ENCODE results near the gene UTS2R. TPM values are rescaled to one million over a fixed set of nuclear protein-coding genes. Genes with fewer than 3 reads are reported as not detected.

Gene UTS2R
- total RNA-seq, 4 donors from 2014 or later: not detected

DNA sequence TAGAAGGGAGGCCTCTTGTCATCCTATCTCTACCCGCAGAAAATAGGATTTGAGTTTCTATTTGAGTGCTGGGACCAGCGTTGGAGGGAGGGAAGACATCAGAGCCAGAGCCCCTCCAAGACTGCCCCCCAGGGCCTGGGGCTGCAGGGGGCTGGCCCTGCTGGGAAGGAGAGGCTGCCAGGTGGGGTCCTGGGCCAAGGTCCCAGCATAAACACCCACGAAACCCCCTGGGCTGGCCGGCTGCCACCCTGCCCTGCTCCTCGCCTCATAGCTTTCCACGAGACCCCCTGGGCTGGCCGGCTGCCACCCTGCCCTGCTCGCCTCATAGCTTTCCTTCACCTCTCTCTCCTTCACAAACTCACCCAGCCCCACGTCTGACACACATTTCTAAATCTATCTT is 23.1 kb upstream of the UTS2R start:
- peaks cover 3 to 12% (median 7%) of the 10 kb centered on the region in 4 donors for H3K4me1 ChIP-seq
- peaks cover 0 to 17% (median 0%) of the 10 kb centered on the region in 4 donors for H3K27me3 ChIP-seq
- no peak overlapping the region for H3K4me3 ChIP-seq
- intact Hi-C loops (cut with DNase I): no loop called here
- no peak for DNase-seq (ENCODE audit: extremely low spot score)
- no peak overlapping the region for H3K27ac ChIP-seq (replicated peaks in 1 of 4)
- TF ChIP-seq EP300 (IDR thresholded peaks at IDR 0.05) (no peak), POLR2A (IDR thresholded peaks at IDR 0.05; ENCODE audit: low read depth) (no peak), POLR2AphosphoS5 (IDR thresholded peaks at IDR 0.05) (no peak)
- TF ChIP-seq, protein P1, sequence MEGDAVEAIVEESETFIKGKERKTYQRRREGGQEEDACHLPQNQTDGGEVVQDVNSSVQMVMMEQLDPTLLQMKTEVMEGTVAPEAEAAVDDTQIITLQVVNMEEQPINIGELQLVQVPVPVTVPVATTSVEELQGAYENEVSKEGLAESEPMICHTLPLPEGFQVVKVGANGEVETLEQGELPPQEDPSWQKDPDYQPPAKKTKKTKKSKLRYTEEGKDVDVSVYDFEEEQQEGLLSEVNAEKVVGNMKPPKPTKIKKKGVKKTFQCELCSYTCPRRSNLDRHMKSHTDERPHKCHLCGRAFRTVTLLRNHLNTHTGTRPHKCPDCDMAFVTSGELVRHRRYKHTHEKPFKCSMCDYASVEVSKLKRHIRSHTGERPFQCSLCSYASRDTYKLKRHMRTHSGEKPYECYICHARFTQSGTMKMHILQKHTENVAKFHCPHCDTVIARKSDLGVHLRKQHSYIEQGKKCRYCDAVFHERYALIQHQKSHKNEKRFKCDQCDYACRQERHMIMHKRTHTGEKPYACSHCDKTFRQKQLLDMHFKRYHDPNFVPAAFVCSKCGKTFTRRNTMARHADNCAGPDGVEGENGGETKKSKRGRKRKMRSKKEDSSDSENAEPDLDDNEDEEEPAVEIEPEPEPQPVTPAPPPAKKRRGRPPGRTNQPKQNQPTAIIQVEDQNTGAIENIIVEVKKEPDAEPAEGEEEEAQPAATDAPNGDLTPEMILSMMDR (IDR thresholded peaks at IDR 0.05): no peak
- no peaks in the 10 kb centered on the region for H3K9me3 ChIP-seq
- WGBS: 68% methylated on average over 9 of the region's 9 CpGs
- H3K36me3 ChIP-seq: no peaks in the 10 kb centered on the region

DNA sequence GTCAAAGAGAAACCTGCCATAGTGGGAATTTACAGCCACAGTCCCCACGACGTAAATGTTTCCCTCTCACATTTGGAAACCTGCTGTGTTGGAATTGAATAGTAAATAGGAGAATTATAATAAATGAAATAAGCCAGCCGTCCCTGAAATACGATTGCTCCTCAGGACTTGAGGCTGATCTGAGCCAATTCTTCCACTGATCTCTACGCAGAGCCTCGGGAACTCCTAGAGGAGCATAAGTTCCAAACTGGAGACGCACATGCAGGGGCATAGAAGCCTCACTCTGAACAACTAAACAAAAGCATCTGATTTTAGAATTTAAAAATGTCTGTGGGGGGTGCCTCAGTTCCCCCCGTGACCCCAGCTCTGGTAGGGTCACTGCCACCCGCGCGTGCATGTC is 22.7 kb upstream of the UTS2R start:
- TF ChIP-seq, protein P1 (IDR thresholded peaks at IDR 0.05): no peak
- intact Hi-C loops (cut with DNase I): no loop called here
- H3K4me3 ChIP-seq: no peak overlapping the region
- no peaks in the 10 kb centered on the region for H3K9me3 ChIP-seq
- no peak overlapping the region for H3K27ac ChIP-seq (replicated peaks in 1 of 4)
- no peak for DNase-seq (ENCODE audit: extremely low spot score)
- no peaks in the 10 kb centered on the region for H3K36me3 ChIP-seq
- peaks cover 0 to 17% (median 0%) of the 10 kb centered on the region in 4 donors for H3K27me3 ChIP-seq
- 56% methylated on average over 11 of the region's 11 CpGs for WGBS
- H3K4me1 ChIP-seq: peaks cover 3 to 12% (median 7%) of the 10 kb centered on the region in 4 donors

DNA sequence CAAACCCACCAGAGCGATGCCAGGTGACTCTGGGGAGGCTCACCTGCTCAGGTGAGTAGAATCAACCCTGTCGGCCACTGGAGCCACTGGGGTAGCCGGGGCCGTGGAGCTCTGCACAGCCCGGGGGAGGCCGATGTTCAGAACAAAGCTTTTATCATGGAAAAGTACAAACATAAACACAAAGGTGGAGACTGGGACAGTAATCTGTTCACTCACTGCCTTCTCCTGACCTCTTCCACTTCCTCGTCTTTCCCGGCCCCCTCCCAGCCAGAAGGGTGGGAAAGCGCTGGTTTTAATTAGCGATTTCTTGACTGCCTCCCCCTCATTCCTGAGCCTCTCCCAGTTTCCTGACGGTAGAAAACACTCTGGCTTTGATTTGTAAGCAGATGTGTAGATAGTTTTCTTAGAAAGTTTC is 22.3 kb upstream of the UTS2R start:
- 47% methylated on average over 10 of the region's 11 CpGs for WGBS
- no peaks in the 10 kb centered on the region for H3K9me3 ChIP-seq
- no peak for TF ChIP-seq EP300 (IDR thresholded peaks at IDR 0.05)
- no peak for TF ChIP-seq POLR2AphosphoS5 (IDR thresholded peaks at IDR 0.05)
- TF ChIP-seq, protein P1 (IDR thresholded peaks at IDR 0.05): no peak
- TF ChIP-seq POLR2A (IDR thresholded peaks at IDR 0.05; ENCODE audit: low read depth): no peak

DNA sequence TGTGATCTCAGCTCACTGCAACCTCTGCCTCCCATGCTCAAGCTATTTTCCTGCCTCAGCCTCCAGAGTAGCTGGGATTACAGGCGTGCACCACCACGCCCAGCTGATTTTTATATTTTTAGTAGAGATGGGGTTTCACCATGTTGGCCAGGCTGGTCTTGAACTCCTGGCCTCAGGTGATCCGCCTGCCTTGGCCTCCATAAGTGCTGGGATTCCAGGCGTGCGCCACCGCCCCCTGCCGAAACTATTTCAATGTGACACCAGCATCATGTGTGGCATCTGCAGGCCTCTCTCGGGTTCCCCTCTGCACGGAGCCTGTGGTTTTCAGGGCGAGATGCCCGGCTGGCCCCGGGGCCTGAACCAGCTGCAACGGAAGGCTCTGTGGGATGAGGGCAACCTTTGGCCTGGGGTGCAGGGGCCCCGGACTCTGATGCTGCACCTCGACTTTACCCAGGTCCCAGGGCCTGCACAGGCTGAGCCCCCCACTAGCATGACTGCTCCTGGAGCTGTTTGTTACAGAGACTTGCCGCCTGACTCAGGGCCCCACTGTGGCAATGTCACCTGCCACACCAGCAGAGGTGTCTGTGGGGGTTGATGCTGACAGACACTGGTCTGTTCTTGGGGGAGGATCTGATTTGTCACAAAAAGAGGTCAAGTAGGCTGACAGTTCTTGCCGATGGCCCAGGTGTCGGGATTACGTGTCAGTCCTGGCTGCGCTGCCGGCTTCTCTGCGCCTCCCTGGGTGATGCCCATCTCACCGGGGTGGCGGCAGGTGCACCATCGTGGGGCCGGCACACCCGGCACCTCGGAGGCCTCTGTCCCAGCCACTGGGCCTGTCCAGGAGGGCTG is 21.2 kb upstream of the UTS2R start:
- 87% methylated on average over 8 of the region's 28 CpGs for WGBS
- Histone ChIP-seq H3K9me3 (no peaks in the 10 kb centered on the region), H3K4me1 (peaks cover 4 to 12% (median 7%) of the 10 kb centered on the region in 4 donors), H3K27ac (replicated peaks in 1 of 4) (no peak overlapping the region), H3K36me3 (no peaks in the 10 kb centered on the region), H3K4me3 (no peak overlapping the region), H3K27me3 (peaks cover 0 to 17% (median 0%) of the 10 kb centered on the region in 4 donors)
- intact Hi-C loops (cut with DNase I): loop anchor here (5.0 kb wide), 2 partner anchors 202 to 427 kb away; no protein-coding TSS in a partner anchor
- TF ChIP-seq POLR2A (IDR thresholded peaks at IDR 0.05; ENCODE audit: low read depth) (no peak), POLR2AphosphoS5 (IDR thresholded peaks at IDR 0.05) (no peak), EP300 (IDR thresholded peaks at IDR 0.05) (no peak)
- TF ChIP-seq, protein P1 (IDR thresholded peaks at IDR 0.05): no peak
- DNase-seq (ENCODE audit: extremely low spot score): no peak

More for the DNA sequence above, 22.3 kb upstream of the UTS2R start:
- H3K27ac ChIP-seq (replicated peaks in 1 of 4): no peak overlapping the region
- no peak for DNase-seq (ENCODE audit: extremely low spot score)
- no peak overlapping the region for H3K4me3 ChIP-seq
- peaks cover 0 to 17% (median 0%) of the 10 kb centered on the region in 4 donors for H3K27me3 ChIP-seq
- peaks cover 3 to 12% (median 7%) of the 10 kb centered on the region in 4 donors for H3K4me1 ChIP-seq
- intact Hi-C loops (cut with DNase I): no loop called here
- no peaks in the 10 kb centered on the region for H3K36me3 ChIP-seq

Data from esophagus muscularis mucosa (tissue), 4 donors.